Measurements from ENCODE around the gene PITHD1.
"Not testable (repeated sequence)": the region's sequence is repeated elsewhere in the genome, so short reads cannot be mapped to it uniquely, and the experiment has no call there.

PITHD1 gene

GRCh38 chr1:23777979-23778814 is at the start of gene PITHD1:
PITHD1 (plus strand) TSS chr1:23778418; CDS start chr1:23778516, 98 bp downstream.
- peak in 13 of 14 donors; percentile 46 to 87 (median 71) for DNase-seq

GRCh38 chr1:23732363-23733224 is 45.6 kb upstream of the PITHD1 start:
- no peak for DNase-seq

- not testable (repeated sequence) for DNase-seq
These were observed 44.9 kb upstream of the PITHD1 start for GRCh38 chr1:23733281-23733680.

GRCh38 chr1:23736437-23737134 is 41.6 kb upstream of the PITHD1 start:
- DNase-seq = no peak

- no peak for DNase-seq
These were observed 36.6 kb upstream of the PITHD1 start for GRCh38 chr1:23741609-23742008.

- DNase-seq = peak in 2 of 14 donors; percentile 35 to 52
These were observed 35.4 kb upstream of the PITHD1 start for GRCh38 chr1:23742670-23743286.

GRCh38 chr1:23743287-23744152 is 34.7 kb upstream of the PITHD1 start, which contains the start of gene ELOA:
ELOA (plus strand) TSS chr1:23743471; CDS start chr1:23743504, 33 bp downstream.
- peak; percentile 6 to 80 (median 47) for DNase-seq

- peak in 1 of 14 donors; percentile 10 for DNase-seq
These were observed 32.7 kb upstream of the PITHD1 start for GRCh38 chr1:23745515-23745914.

- no peak for DNase-seq
These were observed 30.2 kb upstream of the PITHD1 start for GRCh38 chr1:23748016-23748415.

GRCh38 chr1:23751050-23751814 is 27.0 kb upstream of the PITHD1 start:
- DNase-seq = peak in 2 of 14 donors; percentile 9 to 17

- DNase-seq = no peak
These were observed 26.4 kb upstream of the PITHD1 start for GRCh38 chr1:23751815-23752200.

- DNase-seq = no peak
These were observed 25.3 kb upstream of the PITHD1 start for GRCh38 chr1:23752909-23753308.

- peak in 1 of 14 donors; percentile 21 for DNase-seq
These were observed 21.5 kb upstream of the PITHD1 start for GRCh38 chr1:23756676-23757075.

GRCh38 chr1:23757812-23758211 is 20.4 kb upstream of the PITHD1 start:
- no peak for DNase-seq

GRCh38 chr1:23759277-23759676 is 18.9 kb upstream of the PITHD1 start:
- DNase-seq = peak in 10 of 14 donors; percentile 14 to 49 (median 28)

GRCh38 chr1:23763041-23763577 is 15.1 kb upstream of the PITHD1 start:
- no peak for DNase-seq

- no peak for DNase-seq
These were observed 9.5 kb upstream of the PITHD1 start for GRCh38 chr1:23768733-23769132.

GRCh38 chr1:23772049-23772853 is 6.0 kb upstream of the PITHD1 start:
- DNase-seq = peak in 12 of 14 donors; percentile 29 to 80 (median 50)

- DNase-seq = no peak
These were observed 5.4 kb upstream of the PITHD1 start for GRCh38 chr1:23772854-23773242.

Measured in C1 segment of cervical spinal cord (tissue), 14 donors.